GM12878 (cell line): ENCODE results near the gene OR2B2. TPM values are rescaled to one million over a fixed set of nuclear protein-coding genes. Genes with fewer than 3 reads are reported as not detected.

Source experiments
- ATF7 ChIP-seq: fragments of 450-650 bp; IDR thresholded peaks from 2 replicates; pipeline ENCODE4 v1.6.1; 2016; ENCODE audit warnings: low read depth, mild to moderate bottlenecking
- BACH1 ChIP-seq: fragments of 450-650 bp; IDR thresholded peaks from 2 replicates; pipeline ENCODE4 v1.6.1; 2017; ENCODE audit warnings: mild to moderate bottlenecking, borderline replicate concordance
- BCL11A ChIP-seq: IDR thresholded peaks from 2 replicates; pipeline ENCODE4 v1.6.1; 2011; ENCODE audit warnings: low read depth, low read length
- E4F1 ChIP-seq: fragments of 450-650 bp; IDR thresholded peaks from 2 replicates; pipeline ENCODE4 v1.6.1; 2018; ENCODE audit warnings: borderline replicate concordance, mild to moderate bottlenecking; ENCODE audit not compliant: partially characterized antibody
- EGR1 ChIP-seq, 2 experiments: IDR thresholded peaks; 1 replicate in 1 of 2; 2 replicates in 1 of 2; pipeline ENCODE4 v1.6.1; 2011 to 2012; ENCODE audit warnings: low read depth in 2 of 2, low read length in 2 of 2, borderline replicate concordance in 1 of 2, mild to moderate bottlenecking in 1 of 2, moderate library complexity in 1 of 2
- ELK1 ChIP-seq: IDR thresholded peaks from 2 replicates; pipeline ENCODE4 v1.6.1; 2012; ENCODE audit warnings: low read depth, low read length, improper control_type of control experiment
- JUNB ChIP-seq: IDR thresholded peaks from 2 replicates; pipeline ENCODE4 v1.6.1; 2016; ENCODE audit warnings: antibody characterized with exemption, mild to moderate bottlenecking
- MEF2B ChIP-seq: fragments of 450-650 bp; IDR thresholded peaks from 2 replicates; pipeline ENCODE4 v1.6.1; 2018; ENCODE audit warnings: mild to moderate bottlenecking, moderate library complexity; ENCODE audit not compliant: partially characterized antibody, poor library complexity, severe bottlenecking
- NR2F1 ChIP-seq: fragments of 450-650 bp; conservative IDR thresholded peaks from 2 replicates; pipeline ENCODE4 v1.6.1; 2017; ENCODE audit warnings: mild to moderate bottlenecking
- RB1 ChIP-seq: fragments of 450-650 bp; formaldehyde crosslinking; IDR thresholded peaks from 2 replicates; pipeline ENCODE4 v1.6.1; 2017; ENCODE audit warnings: mild to moderate bottlenecking, borderline replicate concordance
- SMAD5 ChIP-seq: IDR thresholded peaks from 2 replicates; pipeline ENCODE4 v1.6.1; 2016; ENCODE audit warnings: antibody characterized with exemption, low read depth
- TBL1XR1 ChIP-seq: IDR thresholded peaks from 2 replicates; pipeline ENCODE4 v1.6.1; 2012; ENCODE audit warnings: low read depth, low read length, improper control_type of control experiment
- ZNF274 ChIP-seq: IDR thresholded peaks from one replicate; pipeline ENCODE4 v1.8.0; 2011; ENCODE audit not compliant: insufficient read length, insufficient read depth
- ZZZ3 ChIP-seq: IDR thresholded peaks from 2 replicates; pipeline ENCODE4 v1.6.1; 2011; ENCODE audit warnings: low read depth; ENCODE audit not compliant: control insufficient read depth, insufficient read length
- polyA plus RNA-seq, 11 experiments: library from polyadenylated mRNA; depleted of rRNA in 4 of 11; unstranded in 6 of 11; stranded (reverse) in 5 of 11; fragments of >200 nt; fragmentation: Nextera tagmentation in 4 of 11; fragmentation: Illumina TruSeq in 1 of 11; extraction: Ambion mirVana in 4 of 11; extraction: Trizol in 1 of 11; gene quantifications; 1 replicate in 1 of 11; 2 replicates in 10 of 11; pipeline versions ENCODE4 v1.2.1 to v1.2.3, GENCODE V29; 2011 to 2016; ENCODE audit warnings: inconsistent platforms in 2 of 11, missing spikeins in 2 of 11, low read depth in 1 of 11
- total RNA-seq, 4 experiments: library from RNA; depleted of rRNA in 3 of 4; stranded (reverse); fragments of >200 nt in 3 of 4; fragmentation: Illumina TruSeq in 1 of 4; extraction: Trizol in 1 of 4; gene quantifications; 2 replicates each; pipeline versions ENCODE4 v1.2.1 to v1.2.3, GENCODE V29; 2013 to 2021
- TF ChIP-seq, protein P1 (sequence below): fragments of 450-650 bp; IDR thresholded peaks from 2 replicates; pipeline ENCODE4 v1.6.1; 2017; ENCODE audit warnings: antibody characterized with exemption, mild to moderate bottlenecking, moderate library complexity

OR2B2 gene
- total and polyA plus RNA-seq, 10 of the 15 experiments (the other 5 are each of a cell fraction or from before 2014, with no cell fraction given), result not detected

GRCh38 chr6:27908017-27908416 is 4.2 kb downstream of the OR2B2 start (continued):
- TF ChIP-seq SMAD5, result no peak
- no peak for TF ChIP-seq TBL1XR1
- 0 out of 2 replicates have a peak, but pooled peaks have one; percentile 16 for TF ChIP-seq JUNB
- 0 out of 2 replicates have a peak, but pooled peaks have one; percentile 29 for TF ChIP-seq BCL11A
- TF ChIP-seq RB1, result no peak
- TF ChIP-seq ZZZ3, result no peak
- no peak for TF ChIP-seq NR2F1
- no peak for TF ChIP-seq ELK1
- no peak for TF ChIP-seq ZNF274
- peak; percentile 67 for TF ChIP-seq MEF2B
- no peak for TF ChIP-seq EGR1 (IDR thresholded peaks at IDR 0.05; ENCODE audit: borderline replicate concordance in 1 of 2, low read depth in 2 of 2, low read length in 2 of 2)
- no peak for TF ChIP-seq BACH1
- peak; percentile 75 for TF ChIP-seq ATF7
- TF ChIP-seq, protein P1, sequence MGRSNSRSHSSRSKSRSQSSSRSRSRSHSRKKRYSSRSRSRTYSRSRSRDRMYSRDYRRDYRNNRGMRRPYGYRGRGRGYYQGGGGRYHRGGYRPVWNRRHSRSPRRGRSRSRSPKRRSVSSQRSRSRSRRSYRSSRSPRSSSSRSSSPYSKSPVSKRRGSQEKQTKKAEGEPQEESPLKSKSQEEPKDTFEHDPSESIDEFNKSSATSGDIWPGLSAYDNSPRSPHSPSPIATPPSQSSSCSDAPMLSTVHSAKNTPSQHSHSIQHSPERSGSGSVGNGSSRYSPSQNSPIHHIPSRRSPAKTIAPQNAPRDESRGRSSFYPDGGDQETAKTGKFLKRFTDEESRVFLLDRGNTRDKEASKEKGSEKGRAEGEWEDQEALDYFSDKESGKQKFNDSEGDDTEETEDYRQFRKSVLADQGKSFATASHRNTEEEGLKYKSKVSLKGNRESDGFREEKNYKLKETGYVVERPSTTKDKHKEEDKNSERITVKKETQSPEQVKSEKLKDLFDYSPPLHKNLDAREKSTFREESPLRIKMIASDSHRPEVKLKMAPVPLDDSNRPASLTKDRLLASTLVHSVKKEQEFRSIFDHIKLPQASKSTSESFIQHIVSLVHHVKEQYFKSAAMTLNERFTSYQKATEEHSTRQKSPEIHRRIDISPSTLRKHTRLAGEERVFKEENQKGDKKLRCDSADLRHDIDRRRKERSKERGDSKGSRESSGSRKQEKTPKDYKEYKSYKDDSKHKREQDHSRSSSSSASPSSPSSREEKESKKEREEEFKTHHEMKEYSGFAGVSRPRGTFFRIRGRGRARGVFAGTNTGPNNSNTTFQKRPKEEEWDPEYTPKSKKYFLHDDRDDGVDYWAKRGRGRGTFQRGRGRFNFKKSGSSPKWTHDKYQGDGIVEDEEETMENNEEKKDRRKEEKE, result no peak
- TF ChIP-seq E4F1, result no peak
